ENCODE measurements around the gene CRYBG1. TPM values are rescaled to one million over a fixed set of nuclear protein-coding genes. Genes with fewer than 3 reads are reported as not detected.

The CRYBG1 gene
- total and polyA plus RNA-seq, 10 of the 15 experiments (the other 5 are each of a cell fraction or from before 2014, with no cell fraction given): 6.5 to 57.0 (median 25.2) TPM

DNA sequence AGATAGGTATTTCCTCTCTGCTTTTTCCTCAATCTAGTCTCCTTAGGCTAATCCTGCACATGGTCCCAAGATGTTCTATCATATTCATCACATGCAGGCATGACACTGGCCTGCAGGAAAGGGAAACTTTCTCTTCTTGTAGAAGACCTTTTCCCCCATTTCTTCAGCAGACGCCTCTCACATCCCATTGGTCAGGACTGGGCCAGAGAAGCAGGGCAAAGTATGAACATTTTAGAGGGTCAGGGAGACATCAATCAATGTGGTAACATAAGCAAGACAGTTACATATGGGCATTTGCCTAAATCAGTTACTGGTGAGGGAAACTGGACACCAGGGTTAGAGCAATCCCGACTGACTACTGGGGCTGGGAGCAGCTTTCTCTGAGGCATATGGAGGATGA lies 90.1 kb downstream of the CRYBG1 start (continued):
- TF ChIP-seq CBX3 (IDR thresholded peaks at IDR 0.05; ENCODE audit: borderline replicate concordance, low read depth): no peak
- no peak for TF ChIP-seq NFXL1 (IDR thresholded peaks at IDR 0.05; ENCODE audit: borderline replicate concordance)
- no peak for TF ChIP-seq BRCA1 (IDR thresholded peaks at IDR 0.05; ENCODE audit: low read depth, low read length)
- no peak for TF ChIP-seq KAT2A (conservative IDR thresholded peaks at IDR 0.05; ENCODE audit: control insufficient read depth, low read depth, low read length)
- no peak for TF ChIP-seq SP1 (IDR thresholded peaks at IDR 0.05; ENCODE audit: low read depth, low read length)
- no peak for TF ChIP-seq BACH1 (IDR thresholded peaks at IDR 0.05; ENCODE audit: borderline replicate concordance)
- TF ChIP-seq YY1 (IDR thresholded peaks at IDR 0.05; ENCODE audit: low read depth, low read length): no peak
- TF ChIP-seq FOS (IDR thresholded peaks at IDR 0.05; ENCODE audit: borderline replicate concordance, extremely low read depth, insufficient read length): no peak
- no peak for TF ChIP-seq RAD51 (IDR thresholded peaks at IDR 0.05)
- TF ChIP-seq STAT1 (conservative IDR thresholded peaks at IDR 0.05): no peak
- TF ChIP-seq, protein P1, sequence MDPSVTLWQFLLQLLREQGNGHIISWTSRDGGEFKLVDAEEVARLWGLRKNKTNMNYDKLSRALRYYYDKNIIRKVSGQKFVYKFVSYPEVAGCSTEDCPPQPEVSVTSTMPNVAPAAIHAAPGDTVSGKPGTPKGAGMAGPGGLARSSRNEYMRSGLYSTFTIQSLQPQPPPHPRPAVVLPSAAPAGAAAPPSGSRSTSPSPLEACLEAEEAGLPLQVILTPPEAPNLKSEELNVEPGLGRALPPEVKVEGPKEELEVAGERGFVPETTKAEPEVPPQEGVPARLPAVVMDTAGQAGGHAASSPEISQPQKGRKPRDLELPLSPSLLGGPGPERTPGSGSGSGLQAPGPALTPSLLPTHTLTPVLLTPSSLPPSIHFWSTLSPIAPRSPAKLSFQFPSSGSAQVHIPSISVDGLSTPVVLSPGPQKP (IDR thresholded peaks at IDR 0.05; ENCODE audit: low read depth, low read length): no peak
- no peak for TF ChIP-seq CHD2 (IDR thresholded peaks at IDR 0.05; ENCODE audit: borderline replicate concordance, low read depth, low read length)
- TF ChIP-seq YBX1 (IDR thresholded peaks at IDR 0.05): no peak

DNA sequence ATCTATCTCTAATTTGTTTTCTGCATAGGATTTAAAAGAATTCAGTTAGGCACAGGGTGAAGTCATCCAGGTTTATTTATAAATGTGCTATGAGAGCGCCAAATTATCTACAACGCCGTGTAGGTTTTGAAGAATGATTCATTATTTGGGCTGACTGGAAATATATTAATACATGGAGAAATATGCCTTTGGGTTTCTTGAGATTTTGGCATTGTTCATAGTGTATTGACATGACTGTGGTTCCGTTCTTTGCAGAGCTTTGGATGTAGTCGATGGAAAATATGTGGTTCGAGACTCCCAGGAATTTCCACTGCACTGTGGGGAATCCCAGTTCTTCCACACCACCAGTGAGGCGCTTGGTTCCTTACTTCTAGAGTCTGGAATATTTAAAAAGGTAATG lies 90.9 kb downstream of the CRYBG1 start:
- intact Hi-C loops (cut with micrococcal nuclease; ENCODE audit: unreplicated experiment): no loop called here
- Histone ChIP-seq H3K9me3 (replicated peaks; ENCODE audit: control insufficient read depth, insufficient read depth, low read length) (no peaks in the 10 kb centered on the region), H3K27me3 (replicated peaks in 1 of 2; ENCODE audit: control insufficient read depth in 2 of 2, insufficient read depth in 2 of 2, low read length in 1 of 2) (no peaks in the 10 kb centered on the region; a peak in 1 of 4 replicates), H4K20me1 (ENCODE audit: control insufficient read depth, insufficient read depth) (no peaks in the 10 kb centered on the region), H3K36me3 (ENCODE audit: control insufficient read depth in 2 of 2, insufficient read depth in 2 of 2, low read length in 1 of 2) (no peaks in the 10 kb centered on the region), H3K4me1 (ENCODE audit: control insufficient read depth, insufficient read depth, low read length) (peaks cover 8% of the 10 kb centered on the region), H3K79me2 (ENCODE audit: control insufficient read depth, insufficient read depth, low read length) (no peaks in the 10 kb centered on the region), H3K9ac (ENCODE audit: control insufficient read depth, insufficient read depth, low read length) (no peak overlapping the region), H3K4me2 (ENCODE audit: control insufficient read depth, insufficient read depth) (no peak overlapping the region), H3K27ac (ENCODE audit: control insufficient read depth, insufficient read depth) (no peak overlapping the region), H3K4me3 (no peak overlapping the region), H2AFZ (ENCODE audit: control insufficient read depth, low read depth, low read length) (no peak overlapping the region)
- DNase-seq (ENCODE audit: low read depth, low spot score) (no peak), ATAC-seq (no peak), FAIRE-seq (no peak)
- ChIA-PET POLR2A (interaction anchor here (0.5 kb wide), 1 partner anchor 202 kb away, joined by 4 read pairs; no protein-coding TSS in a partner anchor), RAD21 (ENCODE audit: unreplicated experiment) (interaction anchor here (1.1 to 1.4 kb wide), 2 partner anchors 115 to 546 kb away, joined by 3 to 6 read pairs; no protein-coding TSS in a partner anchor), SMC1A (ENCODE audit: uncharacterized antibody, unreplicated experiment) (interaction anchor here (0.5 to 3.9 kb wide), 7 partner anchors 9 to 120 kb away, joined by 3 to 33 read pairs (median 3); no protein-coding TSS in a partner anchor), CTCF (interaction anchor here (1.1 to 17.0 kb wide), 2 partner anchors 114 to 528 kb away, joined by 5 to 403 read pairs; no protein-coding TSS in a partner anchor)
- TF ChIP-seq SMAD1 (IDR thresholded peaks at IDR 0.05; ENCODE audit: low read depth, partially characterized antibody): no peak
- TF ChIP-seq BHLHE40 (IDR thresholded peaks at IDR 0.05; ENCODE audit: borderline replicate concordance in 1 of 2, low read depth in 2 of 2, low read length in 1 of 2): no peak
- TF ChIP-seq IKZF2 (IDR thresholded peaks at IDR 0.05): no peak
- in situ Hi-C loops (cut with MboI): no loop called here
- WGBS (ENCODE audit: insufficient coverage, insufficient replicate concordance, low lambda C conversion rate, missing lambda C conversion rate): 68% methylated on average over 7 of the region's 7 CpGs
- BruUV-seq (replicated peaks): no TSS peak
